Activated CD4-positive, alpha-beta memory T cell treated with anti-CD3 and anti-CD28 coated beads, Interleukin-2, amount 10 ng/mL, durations not matched to agents 7 days and 5 days (primary cell): ENCODE measurements around the gene TSPAN7. TPM values are rescaled to one million over a fixed set of nuclear protein-coding genes. Genes with fewer than 3 reads are reported as not detected.
A peak's percentile ranks its signal among the peaks of the same experiment; 100 is the strongest.

Source experiments
- CTCF ChIA-PET: fragments of 350-600 bp; sonication (Branson Sonifier 250); formaldehyde crosslinking; loops from one replicate; lab custom pipeline; 2021; ENCODE audit warnings: antibody characterized with exemption, inconsistent platforms; lab: Charles Lee
- POLR2A ChIA-PET: fragments of 350-600 bp; sonication (Branson Sonifier 250); formaldehyde crosslinking; loops from one replicate; lab custom pipeline; 2021; ENCODE audit warnings: antibody characterized with exemption; lab: Charles Lee
- DNase-seq: peaks from one replicate; pipeline ENCODE4 v3.0.0-alpha.2; 2020
- H3K27ac Mint-ChIP-seq: one replicate; pipeline ENCODE4 v1.8.0; 2021; ENCODE audit warnings: mild to moderate bottlenecking, mixed read lengths
- H3K27me3 Mint-ChIP-seq: one replicate; pipeline ENCODE4 v1.8.0; 2021; ENCODE audit warnings: mixed read lengths
- H3K36me3 Mint-ChIP-seq: one replicate; pipeline ENCODE4 v1.8.0; 2021; ENCODE audit warnings: low read depth, mixed read lengths
- H3K4me1 Mint-ChIP-seq: one replicate; pipeline ENCODE4 v1.8.0; 2021; ENCODE audit warnings: mixed read lengths
- H3K4me3 Mint-ChIP-seq: one replicate; pipeline ENCODE4 v1.8.0; 2021; ENCODE audit warnings: mild to moderate bottlenecking, mixed read lengths
- H3K9me3 Mint-ChIP-seq: one replicate; pipeline ENCODE4 v1.8.0; 2021; ENCODE audit warnings: mixed read lengths
- total RNA-seq, 2 experiments: library from RNA; stranded (reverse); gene quantifications; one replicate each; pipeline ENCODE4 v1.2.3, GENCODE V29; 2021

TSPAN7 gene
- total RNA-seq, 2 experiments from 2014 or later: 0.23 to 0.28 TPM

DNA sequence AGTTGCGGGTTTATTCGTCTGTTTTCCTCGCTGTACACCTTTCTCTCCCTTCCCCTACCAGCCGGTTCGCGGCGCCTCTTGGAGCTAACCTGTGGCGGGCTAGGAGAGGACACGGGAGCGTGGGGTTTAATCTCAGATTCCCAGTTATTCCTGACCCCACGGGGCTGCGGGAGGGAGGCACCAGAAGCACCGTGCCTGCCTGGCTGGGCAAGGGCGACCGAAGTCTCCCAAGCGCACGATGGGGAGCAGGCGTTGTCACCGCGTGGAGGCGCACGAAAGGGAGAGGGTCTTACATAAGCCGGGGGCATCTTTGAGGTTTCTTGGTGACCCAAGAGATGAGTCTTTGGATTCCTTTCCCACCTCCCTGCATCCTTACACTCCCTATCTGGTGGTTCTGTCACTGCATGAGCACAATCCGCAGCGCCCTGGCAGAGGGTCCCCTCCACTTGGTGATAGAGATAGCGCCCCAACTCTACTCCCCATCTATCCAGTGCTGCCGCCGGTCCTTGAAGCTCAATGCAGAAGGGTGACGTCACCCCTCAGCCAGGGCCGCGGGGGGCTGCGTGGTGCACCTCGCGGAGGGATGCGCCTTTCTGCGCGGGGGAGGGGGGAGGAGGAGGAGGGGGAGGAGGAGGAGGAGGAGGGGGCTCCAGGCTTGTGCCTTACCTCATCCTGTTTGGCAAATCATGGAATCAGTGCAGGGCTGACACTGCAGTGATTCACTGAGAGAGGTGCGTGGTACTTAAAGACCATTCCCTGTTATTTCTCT is 793 bp downstream of the TSPAN7 start:
- no peaks in the 10 kb centered on the region for H3K9me3 Mint-ChIP-seq
- H3K36me3 Mint-ChIP-seq: no peaks in the 10 kb centered on the region
- H3K27me3 Mint-ChIP-seq: peaks cover 8% of the 10 kb centered on the region
- CTCF ChIA-PET: no interaction called here
- H3K4me3 Mint-ChIP-seq: peak overlapping the region; percentile 67
- POLR2A ChIA-PET: no interaction called here
- no peak overlapping the region for H3K27ac Mint-ChIP-seq
- H3K4me1 Mint-ChIP-seq: peaks cover 3% of the 10 kb centered on the region
- DNase-seq: no peak

DNA sequence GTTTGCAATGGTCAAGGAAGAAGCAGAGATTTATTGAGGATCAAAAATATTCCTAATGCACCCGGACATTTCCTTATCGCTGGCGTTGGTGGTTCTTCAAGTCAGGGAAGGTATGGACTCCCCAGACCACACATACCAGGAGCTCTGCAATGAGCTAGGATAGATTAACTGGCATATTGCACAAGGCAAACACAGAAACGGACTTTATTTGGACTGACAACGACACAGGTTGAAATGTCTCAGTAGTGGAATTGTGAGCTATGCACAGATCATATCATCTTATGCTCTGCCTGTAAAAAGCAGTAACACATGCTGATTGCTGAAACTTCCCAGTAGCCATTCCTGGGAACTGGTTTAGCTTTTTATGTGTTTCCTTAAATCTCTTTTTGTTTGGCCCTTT is 1.7 kb downstream of the TSPAN7 start:
- CTCF ChIA-PET: no interaction called here
- H3K9me3 Mint-ChIP-seq: no peaks in the 10 kb centered on the region
- no peaks in the 10 kb centered on the region for H3K36me3 Mint-ChIP-seq
- H3K4me3 Mint-ChIP-seq: no peak overlapping the region
- POLR2A ChIA-PET: no interaction called here
- peaks cover 3% of the 10 kb centered on the region for H3K4me1 Mint-ChIP-seq
- H3K27ac Mint-ChIP-seq: no peak overlapping the region
- DNase-seq: no peak
- H3K27me3 Mint-ChIP-seq: peaks cover 8% of the 10 kb centered on the region

DNA sequence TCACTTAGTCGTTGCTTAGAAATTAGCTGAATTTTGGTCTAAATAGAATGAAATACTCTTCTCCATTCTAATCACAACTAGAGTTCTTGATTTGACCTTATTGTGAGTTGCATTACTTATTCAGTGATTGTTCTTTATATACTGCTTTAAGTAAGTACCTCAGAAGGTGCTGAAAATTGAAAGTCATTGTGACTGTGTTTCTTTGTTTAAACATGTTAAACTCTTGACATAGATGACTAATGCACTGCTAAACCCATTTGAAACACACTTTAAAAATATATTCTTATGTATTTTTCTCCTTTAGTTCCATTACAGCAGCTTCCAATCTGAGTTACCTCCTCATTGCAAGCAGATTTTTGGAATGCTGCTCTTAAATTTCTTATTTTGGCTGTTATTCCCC is 9.1 kb downstream of the TSPAN7 start:
- Mint-ChIP-seq H3K36me3 (no peaks in the 10 kb centered on the region), H3K4me3 (no peak overlapping the region), H3K9me3 (no peaks in the 10 kb centered on the region), H3K27me3 (peaks cover 3% of the 10 kb centered on the region), H3K4me1 (no peaks in the 10 kb centered on the region), H3K27ac (no peak overlapping the region)
- POLR2A ChIA-PET: no interaction called here
- CTCF ChIA-PET: no interaction called here
- no peak for DNase-seq

DNA sequence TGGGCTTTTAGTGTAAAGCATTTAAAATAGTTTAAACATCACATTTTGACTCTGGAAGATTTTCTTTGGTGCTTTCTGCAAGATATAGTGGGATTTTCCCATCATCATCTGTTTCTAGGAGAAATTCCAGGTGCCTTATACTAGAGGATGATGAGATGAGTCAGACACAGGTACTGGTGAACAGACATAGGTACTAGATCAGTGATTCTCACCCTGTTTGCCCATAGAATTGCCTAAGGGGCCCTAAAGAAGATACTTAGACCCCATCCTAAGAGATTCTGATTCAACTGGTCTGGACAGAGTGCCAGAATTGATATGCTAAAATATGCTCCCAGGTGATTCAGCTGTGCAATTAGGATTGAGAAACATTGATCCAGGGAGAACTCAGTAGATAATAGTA is 9.7 kb downstream of the TSPAN7 start:
- no peak overlapping the region for H3K27ac Mint-ChIP-seq
- CTCF ChIA-PET: no interaction called here

DNA sequence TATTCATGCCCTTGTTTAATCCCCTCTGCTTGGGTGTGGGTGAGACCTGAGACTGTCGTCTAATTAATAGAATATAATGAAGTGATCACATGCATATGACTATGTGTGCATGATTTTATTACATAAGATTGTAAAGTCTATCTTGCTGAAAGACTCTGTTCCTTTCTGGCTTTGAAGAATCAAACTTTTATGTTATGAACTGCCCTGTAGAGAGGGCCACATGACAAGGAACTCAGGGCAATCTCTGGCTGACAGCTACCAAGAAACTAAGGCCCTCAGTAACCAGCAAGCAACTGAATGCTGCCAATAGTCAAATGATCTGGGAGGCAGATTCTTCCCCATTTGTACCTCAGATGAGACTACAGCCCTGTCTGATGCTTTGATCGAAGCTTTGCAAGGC is 13.5 kb downstream of the TSPAN7 start:
- no peak overlapping the region for H3K27ac Mint-ChIP-seq
- H3K9me3 Mint-ChIP-seq: no peaks in the 10 kb centered on the region
- H3K4me1 Mint-ChIP-seq: no peaks in the 10 kb centered on the region
- H3K27me3 Mint-ChIP-seq: peaks cover 2% of the 10 kb centered on the region
- DNase-seq: no peak
- ChIA-PET CTCF (no interaction called here), POLR2A (no interaction called here)
- H3K36me3 Mint-ChIP-seq: no peaks in the 10 kb centered on the region
- H3K4me3 Mint-ChIP-seq: no peak overlapping the region

More for the DNA sequence above, 9.7 kb downstream of the TSPAN7 start:
- no peaks in the 10 kb centered on the region for H3K4me1 Mint-ChIP-seq
- no peak for DNase-seq
- peaks cover 3% of the 10 kb centered on the region for H3K27me3 Mint-ChIP-seq
- POLR2A ChIA-PET: no interaction called here
- no peak overlapping the region for H3K4me3 Mint-ChIP-seq
- no peaks in the 10 kb centered on the region for H3K36me3 Mint-ChIP-seq
- no peaks in the 10 kb centered on the region for H3K9me3 Mint-ChIP-seq

DNA sequence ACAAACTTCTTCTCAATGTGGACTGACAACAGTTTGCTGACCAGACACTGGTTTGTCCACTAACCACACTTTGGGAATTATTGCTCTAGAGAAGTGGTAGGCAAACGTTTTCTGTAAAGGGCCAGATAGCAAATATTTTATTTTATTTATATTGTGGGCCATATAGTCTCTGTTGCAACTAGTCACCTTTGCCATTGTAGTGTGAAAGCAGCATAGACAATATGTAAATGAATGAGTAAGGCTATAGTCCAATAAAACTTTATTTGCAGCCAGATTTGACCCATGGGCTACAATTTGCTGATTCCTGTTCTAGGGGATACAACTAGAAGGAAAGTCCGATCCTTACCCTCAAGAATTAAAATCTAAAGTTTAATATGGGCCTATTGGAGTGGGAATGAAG is 14.5 kb downstream of the TSPAN7 start:
- Mint-ChIP-seq H3K9me3 (no peaks in the 10 kb centered on the region), H3K36me3 (no peaks in the 10 kb centered on the region), H3K4me1 (no peaks in the 10 kb centered on the region), H3K27me3 (peaks cover 2% of the 10 kb centered on the region), H3K27ac (no peak overlapping the region), H3K4me3 (no peak overlapping the region)
- no peak for DNase-seq
- ChIA-PET POLR2A (no interaction called here), CTCF (no interaction called here)

DNA sequence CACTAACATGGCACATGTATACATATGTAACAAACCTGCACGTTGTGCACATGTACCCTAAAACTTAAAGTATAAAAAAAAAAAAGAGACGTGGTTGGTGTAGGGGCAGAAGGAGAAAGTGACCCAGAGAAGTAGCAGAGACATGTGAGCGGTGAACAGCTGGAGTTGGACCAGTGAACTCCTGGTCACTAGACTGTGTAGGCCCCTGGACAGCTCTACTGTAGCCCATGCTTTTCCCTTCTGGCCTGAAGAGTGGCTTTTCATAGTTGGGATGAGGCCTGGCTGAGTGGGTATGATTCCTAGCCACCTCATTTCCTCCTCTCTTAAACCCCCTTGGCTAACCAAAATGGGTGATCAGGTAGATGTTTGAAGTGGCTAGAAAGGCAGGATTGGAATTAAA is 16.4 kb downstream of the TSPAN7 start:
- ChIA-PET POLR2A (no interaction called here), CTCF (no interaction called here)
- H3K36me3 Mint-ChIP-seq: no peaks in the 10 kb centered on the region
- H3K4me3 Mint-ChIP-seq: no peak overlapping the region
- no peaks in the 10 kb centered on the region for H3K9me3 Mint-ChIP-seq
- peaks cover 2% of the 10 kb centered on the region for H3K27me3 Mint-ChIP-seq
- no peak for DNase-seq
- no peaks in the 10 kb centered on the region for H3K4me1 Mint-ChIP-seq
- H3K27ac Mint-ChIP-seq: no peak overlapping the region

DNA sequence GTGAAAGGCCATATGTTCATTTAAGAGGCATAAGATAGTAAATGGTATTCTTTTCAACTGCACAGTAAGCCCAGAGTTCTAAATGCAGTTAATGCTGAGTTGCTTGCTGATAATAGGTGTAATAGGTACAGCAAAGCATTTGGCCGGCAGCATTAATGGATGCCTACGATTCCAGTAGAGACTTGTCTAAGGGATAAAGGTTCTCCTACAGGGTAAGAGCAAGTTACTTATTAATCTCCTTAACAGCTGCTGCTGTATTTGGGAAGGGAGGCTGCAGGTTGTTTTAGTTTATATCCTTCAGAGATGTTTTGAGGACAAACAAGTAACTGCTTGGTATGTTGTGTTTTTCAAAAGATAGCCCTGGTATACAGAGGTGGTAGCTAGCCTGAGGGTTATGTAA is 16.8 kb downstream of the TSPAN7 start:
- POLR2A ChIA-PET: no interaction called here
- peaks cover 2% of the 10 kb centered on the region for H3K27me3 Mint-ChIP-seq
- H3K36me3 Mint-ChIP-seq: no peaks in the 10 kb centered on the region
- no peak overlapping the region for H3K4me3 Mint-ChIP-seq
- CTCF ChIA-PET: no interaction called here
- no peaks in the 10 kb centered on the region for H3K9me3 Mint-ChIP-seq
- H3K27ac Mint-ChIP-seq: no peak overlapping the region
- H3K4me1 Mint-ChIP-seq: no peaks in the 10 kb centered on the region
- no peak for DNase-seq

DNA sequence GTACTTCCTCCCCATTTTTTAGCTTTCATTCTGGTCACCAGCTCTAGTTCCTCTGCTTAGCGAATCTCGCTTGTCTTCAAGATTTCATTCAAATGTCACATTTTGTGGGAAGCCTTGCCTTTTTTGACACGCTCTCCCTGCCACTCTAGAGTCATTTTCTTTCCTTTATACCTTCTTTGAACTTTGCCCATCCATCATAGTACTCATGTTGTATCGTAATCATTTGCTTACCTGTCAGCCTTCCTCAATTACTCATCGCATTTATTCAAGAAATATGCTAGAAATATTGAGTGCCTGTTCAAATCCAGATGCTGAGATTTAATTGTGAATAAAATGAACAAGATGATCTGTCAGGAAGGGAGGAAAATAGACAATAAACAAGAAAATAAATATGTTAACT is 21.8 kb downstream of the TSPAN7 start:
- POLR2A ChIA-PET: no interaction called here

DNA sequence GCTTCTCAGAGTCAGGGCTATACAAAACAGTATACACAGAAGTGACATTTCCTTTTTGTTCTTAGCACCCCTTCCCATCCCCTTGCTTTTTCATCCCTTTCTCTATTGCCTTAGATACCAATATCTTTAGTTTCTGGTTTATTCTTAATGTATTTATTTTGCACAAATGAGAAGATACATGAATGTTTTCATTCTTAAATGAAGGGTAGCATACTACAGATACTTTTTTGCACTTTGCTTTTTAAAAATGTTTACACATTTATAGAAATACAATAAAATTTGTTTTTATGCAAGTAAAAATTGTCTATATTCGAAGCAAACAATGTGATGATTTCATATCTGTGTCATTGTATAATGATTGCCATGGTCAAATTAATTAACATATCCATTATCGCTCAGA is 33.1 kb downstream of the TSPAN7 start:
- H3K4me1 Mint-ChIP-seq: no peaks in the 10 kb centered on the region
- no peak overlapping the region for H3K4me3 Mint-ChIP-seq
- no peak overlapping the region for H3K27ac Mint-ChIP-seq
- H3K36me3 Mint-ChIP-seq: no peaks in the 10 kb centered on the region
- CTCF ChIA-PET: no interaction called here
- no peak for DNase-seq
- H3K27me3 Mint-ChIP-seq: peaks cover 3% of the 10 kb centered on the region
- no peaks in the 10 kb centered on the region for H3K9me3 Mint-ChIP-seq
- POLR2A ChIA-PET: no interaction called here

More for the DNA sequence above, 21.8 kb downstream of the TSPAN7 start:
- Mint-ChIP-seq H3K4me1 (no peaks in the 10 kb centered on the region), H3K36me3 (no peaks in the 10 kb centered on the region), H3K27ac (no peak overlapping the region), H3K9me3 (no peaks in the 10 kb centered on the region), H3K27me3 (no peaks in the 10 kb centered on the region), H3K4me3 (no peak overlapping the region)
- CTCF ChIA-PET: no interaction called here
- DNase-seq: no peak

DNA sequence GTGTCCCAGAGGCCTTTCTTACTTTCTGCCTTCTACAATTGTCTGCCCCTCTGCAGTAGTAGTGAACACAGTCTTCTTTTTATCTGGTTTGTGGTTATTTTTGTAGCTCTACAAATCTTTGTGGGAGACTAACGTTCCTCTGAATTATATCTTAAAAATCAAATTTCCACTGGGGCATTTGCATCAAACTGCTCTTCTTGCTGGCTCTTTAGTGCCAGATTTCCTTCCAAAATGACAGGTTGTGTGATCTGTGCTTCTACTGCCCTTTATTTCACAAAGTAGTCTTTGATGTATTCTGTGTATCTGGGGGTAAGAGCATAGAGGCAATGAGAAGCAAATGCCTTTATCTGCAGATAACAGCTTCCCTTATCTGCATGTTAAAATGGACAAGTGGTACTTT is 34.5 kb downstream of the TSPAN7 start:
- Mint-ChIP-seq H3K27ac (no peak overlapping the region), H3K4me3 (no peak overlapping the region), H3K27me3 (peaks cover 3% of the 10 kb centered on the region), H3K9me3 (no peaks in the 10 kb centered on the region), H3K4me1 (no peaks in the 10 kb centered on the region), H3K36me3 (no peaks in the 10 kb centered on the region)
- ChIA-PET CTCF (no interaction called here), POLR2A (no interaction called here)
- DNase-seq: no peak

DNA sequence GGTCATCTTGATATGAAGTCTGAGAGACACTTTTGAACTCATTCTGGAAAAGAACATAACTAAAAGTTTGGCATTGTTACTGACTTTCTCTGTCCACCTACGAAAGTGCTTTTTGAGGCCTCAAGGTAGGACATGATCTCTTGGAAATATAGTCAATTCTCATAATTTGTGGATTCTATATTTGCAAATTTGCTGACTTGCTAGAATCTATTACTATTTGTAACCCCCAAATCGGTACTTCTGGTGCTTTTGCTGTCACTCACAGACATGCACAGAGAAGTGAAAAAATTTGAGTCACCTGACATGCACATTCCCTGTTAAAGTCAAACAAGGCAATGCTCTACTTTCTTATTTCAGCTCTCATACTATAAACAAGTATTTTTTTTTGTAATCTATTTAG is 35.6 kb downstream of the TSPAN7 start:
- no peak overlapping the region for H3K4me3 Mint-ChIP-seq
- ChIA-PET POLR2A (no interaction called here), CTCF (no interaction called here)
- peaks cover 3% of the 10 kb centered on the region for H3K27me3 Mint-ChIP-seq
- H3K27ac Mint-ChIP-seq: no peak overlapping the region
- DNase-seq: no peak
- H3K4me1 Mint-ChIP-seq: no peaks in the 10 kb centered on the region
- H3K36me3 Mint-ChIP-seq: no peaks in the 10 kb centered on the region
- no peaks in the 10 kb centered on the region for H3K9me3 Mint-ChIP-seq

DNA sequence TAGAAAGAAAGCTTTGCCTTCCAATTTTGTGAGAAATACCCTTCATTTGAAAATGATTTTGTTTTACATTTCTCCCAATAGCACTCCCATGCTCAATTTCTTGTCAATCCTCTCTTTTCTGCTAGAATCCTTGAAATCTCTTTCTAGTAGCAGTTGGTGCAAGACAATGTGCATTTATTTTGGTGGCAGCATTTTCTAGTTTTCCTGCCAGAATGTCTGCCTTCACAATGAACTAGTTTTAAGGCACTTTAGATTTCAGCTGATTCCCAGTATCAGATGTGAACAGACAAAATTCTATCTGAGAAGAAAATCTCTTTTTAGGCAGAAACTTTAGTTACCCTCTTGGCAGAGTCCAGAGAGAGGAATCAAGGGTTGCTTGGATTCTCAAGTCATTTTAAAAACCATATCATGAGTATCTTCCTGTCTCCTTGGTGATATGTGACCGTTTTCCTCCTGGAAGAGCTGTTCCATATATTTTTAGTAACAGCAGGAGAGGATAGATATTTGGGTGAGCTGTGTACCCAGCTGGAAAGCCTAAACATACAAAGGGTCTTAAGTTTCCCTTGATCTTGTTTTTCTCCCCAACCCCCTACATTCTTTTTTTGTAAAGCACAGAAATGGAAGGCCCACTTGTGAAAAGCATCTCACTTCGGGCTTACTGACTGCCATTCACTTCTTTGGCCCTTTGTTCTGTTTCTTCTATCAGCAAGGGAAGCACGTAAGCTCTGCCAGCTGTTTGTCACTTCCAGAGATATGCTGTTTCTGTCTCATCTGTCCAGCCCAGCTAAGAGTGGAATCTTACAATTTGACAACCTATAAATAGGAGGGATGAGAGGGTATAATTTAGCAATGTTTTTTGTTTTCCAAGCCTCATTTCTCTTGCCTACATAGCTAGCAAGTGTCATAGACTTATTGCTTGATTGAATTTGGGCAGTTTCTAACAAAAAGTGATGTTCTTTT is 38.7 kb downstream of the TSPAN7 start:
- POLR2A ChIA-PET: interaction anchor here (0.6 kb wide), 1 partner anchor 23 kb away, joined by 3 read pairs; no protein-coding TSS in a partner anchor
- Mint-ChIP-seq H3K4me3 (no peak overlapping the region), H3K27ac (no peak overlapping the region), H3K4me1 (no peaks in the 10 kb centered on the region), H3K36me3 (no peaks in the 10 kb centered on the region), H3K9me3 (no peaks in the 10 kb centered on the region), H3K27me3 (peaks cover 3% of the 10 kb centered on the region)
- DNase-seq: no peak
- CTCF ChIA-PET: no interaction called here
